ENCODE results near the gene FRMD3.

The FRMD3 gene

GRCh38 chr9:83218411-83219090 is 319.6 kb downstream of the FRMD3 start:
- DNase-seq, result no peak

GRCh38 chr9:83209188-83209731 is 328.9 kb downstream of the FRMD3 start:
- no peak for DNase-seq

GRCh38 chr9:83208065-83208850 is 329.9 kb downstream of the FRMD3 start:
- DNase-seq, result no peak

GRCh38 chr9:83204047-83204446 is 334.2 kb downstream of the FRMD3 start:
- DNase-seq, result no peak

- no peak for DNase-seq
These were observed 337.7 kb downstream of the FRMD3 start for GRCh38 chr9:83200531-83200930.

- no peak for DNase-seq
These were observed 338.4 kb downstream of the FRMD3 start for GRCh38 chr9:83199832-83200231.

- DNase-seq, result peak; percentile 34
These were observed 339.0 kb downstream of the FRMD3 start for GRCh38 chr9:83199240-83199639.

GRCh38 chr9:83198371-83198770 is 339.8 kb downstream of the FRMD3 start:
- DNase-seq, result peak; percentile 9

GRCh38 chr9:83197591-83197990 is 340.6 kb downstream of the FRMD3 start:
- DNase-seq, result no peak

- no peak for DNase-seq
These were observed 341.3 kb downstream of the FRMD3 start for GRCh38 chr9:83196946-83197345.
